Measurements from ENCODE around the gene AKNA. TPM values are rescaled to one million over a fixed set of nuclear protein-coding genes. Genes with fewer than 3 reads are reported as not detected.
A peak's percentile ranks its signal among the peaks of the same experiment; 100 is the strongest.

Gene AKNA
- total RNA-seq, 1 donor from 2014 or later, result 14.6 TPM

- DNase-seq (ENCODE audit: low read depth), result no peak
- H3K4me3 ChIP-seq (ENCODE audit: low read depth, low read length), result no peak overlapping the region
- no peak for TF ChIP-seq CTCF (conservative IDR thresholded peaks at IDR 0.05; ENCODE audit: low read depth, low read length)
These were observed 19.8 kb downstream of the AKNA start for GRCh38 chr9:114367772-114368569.

GRCh38 chr9:114367366-114367765 lies 20.4 kb downstream of the AKNA start:
- H3K4me3 ChIP-seq (ENCODE audit: low read depth, low read length), result no peak overlapping the region
- TF ChIP-seq CTCF (conservative IDR thresholded peaks at IDR 0.05; ENCODE audit: low read depth, low read length), result no peak
- no peak for DNase-seq (ENCODE audit: low read depth)

- H3K4me3 ChIP-seq (ENCODE audit: low read depth, low read length), result no peak overlapping the region
- TF ChIP-seq CTCF (conservative IDR thresholded peaks at IDR 0.05; ENCODE audit: low read depth, low read length), result no peak
- DNase-seq (ENCODE audit: low read depth), result peak; percentile 85
These were observed 21.3 kb downstream of the AKNA start for GRCh38 chr9:114366334-114367128.

GRCh38 chr9:114365194-114365593 lies 22.6 kb downstream of the AKNA start:
- no peak for DNase-seq (ENCODE audit: low read depth)
- no peak for TF ChIP-seq CTCF (conservative IDR thresholded peaks at IDR 0.05; ENCODE audit: low read depth, low read length)
- no peak overlapping the region for H3K4me3 ChIP-seq (ENCODE audit: low read depth, low read length)

- no peak overlapping the region for H3K4me3 ChIP-seq (ENCODE audit: low read depth, low read length)
- no peak for TF ChIP-seq CTCF (conservative IDR thresholded peaks at IDR 0.05; ENCODE audit: low read depth, low read length)
- peak; percentile 98 for DNase-seq (ENCODE audit: low read depth)
These were observed 23.4 kb downstream of the AKNA start for GRCh38 chr9:114364134-114365041.

GRCh38 chr9:114363424-114363823 lies 24.4 kb downstream of the AKNA start:
- no peak for TF ChIP-seq CTCF (conservative IDR thresholded peaks at IDR 0.05; ENCODE audit: low read depth, low read length)
- H3K4me3 ChIP-seq (ENCODE audit: low read depth, low read length), result no peak overlapping the region
- DNase-seq (ENCODE audit: low read depth), result no peak

Measured in epithelial cell of proximal tubule (primary cell).